Activated naive CD8-positive, alpha-beta T cell treated with anti-CD3 and anti-CD28 coated beads, Interleukin-2, amount 50 U/mL, for 24 hours (primary cell): ENCODE data around the gene CES3.
A peak's percentile ranks its signal among the peaks of the same experiment; 100 is the strongest.

Experiments
- ATAC-seq: fragments of 150-1000 bp; cut with Tn5 transposase; one replicate; pipeline ENCODE4 v1.10.0; 2021
- DNase-seq: peaks from one replicate; pipeline ENCODE4 v3.0.0; 2021
- H3K27ac Mint-ChIP-seq: one replicate; pipeline ENCODE4 v1.8.0; 2021; ENCODE audit warnings: mild to moderate bottlenecking, mixed read lengths
- H3K27me3 Mint-ChIP-seq: one replicate; pipeline ENCODE4 v1.8.0; 2021; ENCODE audit warnings: mixed read lengths
- H3K36me3 Mint-ChIP-seq: one replicate; pipeline ENCODE4 v1.8.0; 2021; ENCODE audit warnings: low read depth, mixed read lengths
- H3K4me1 Mint-ChIP-seq: one replicate; pipeline ENCODE4 v1.8.0; 2021; ENCODE audit warnings: mixed read lengths
- H3K4me3 Mint-ChIP-seq: one replicate; pipeline ENCODE4 v1.8.0; 2021; ENCODE audit warnings: mild to moderate bottlenecking, moderate library complexity, mixed read lengths
- H3K9me3 Mint-ChIP-seq: one replicate; pipeline ENCODE4 v1.8.0; 2021; ENCODE audit warnings: mixed read lengths

Gene CES3

DNA sequence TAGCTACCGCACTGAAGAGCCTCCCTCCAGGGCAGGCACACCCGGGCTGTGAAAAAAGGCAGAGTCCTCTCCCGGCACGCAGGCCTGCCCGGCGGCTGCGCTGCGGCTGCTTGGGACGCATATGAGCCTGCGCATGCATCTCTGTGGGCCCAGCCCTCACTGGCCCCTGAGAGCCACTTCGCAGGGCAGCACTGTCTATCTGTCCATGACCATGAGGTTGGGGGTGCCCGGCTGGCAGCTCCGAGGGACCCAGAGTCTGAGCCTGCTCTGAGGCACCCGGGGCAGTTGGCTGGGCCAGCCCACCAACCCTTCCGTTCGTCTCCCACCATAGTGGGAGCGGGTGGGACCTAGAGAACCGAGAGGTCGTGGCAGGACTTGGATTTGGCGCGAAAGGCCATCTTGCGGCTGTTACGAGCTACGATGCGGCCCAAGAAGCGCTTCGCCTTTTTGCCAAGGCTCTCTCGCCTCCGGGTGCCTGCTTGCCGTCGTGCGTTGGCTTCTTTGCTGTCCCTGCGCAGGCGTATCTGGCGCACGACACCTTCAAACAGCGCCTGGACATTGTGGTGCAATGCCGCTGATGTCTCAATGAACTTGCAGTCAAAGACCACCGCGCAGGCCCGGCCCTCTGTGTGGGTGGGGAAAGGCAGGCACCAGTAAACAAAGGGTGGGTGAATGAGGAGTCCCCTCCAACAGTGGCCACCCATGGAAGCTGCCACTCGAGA is 39.2 kb upstream of the CES3 start:
- Mint-ChIP-seq H3K36me3 (no peaks in the 10 kb centered on the region), H3K27ac (no peak overlapping the region), H3K27me3 (peaks cover 39% of the 10 kb centered on the region), H3K9me3 (no peaks in the 10 kb centered on the region), H3K4me1 (peaks cover 7% of the 10 kb centered on the region), H3K4me3 (no peak overlapping the region)
- ATAC-seq (no peak), DNase-seq (no peak)

GRCh38 chr16:66923247-66923731 is 37.8 kb upstream of the CES3 start:
- H3K4me1 Mint-ChIP-seq, result peaks cover 15% of the 10 kb centered on the region
- no peaks in the 10 kb centered on the region for H3K9me3 Mint-ChIP-seq
- ATAC-seq, result no peak
- H3K27me3 Mint-ChIP-seq, result peaks cover 41% of the 10 kb centered on the region
- no peak overlapping the region for H3K4me3 Mint-ChIP-seq
- no peaks in the 10 kb centered on the region for H3K36me3 Mint-ChIP-seq
- no peak for DNase-seq
- H3K27ac Mint-ChIP-seq, result no peak overlapping the region

- H3K27me3 Mint-ChIP-seq, result peaks cover 41% of the 10 kb centered on the region
- H3K27ac Mint-ChIP-seq, result no peak overlapping the region
Observed at GRCh38 chr16:66923866-66924265, 37.2 kb upstream of the CES3 start.

GRCh38 chr16:66924527-66925321 is 36.3 kb upstream of the CES3 start:
- DNase-seq (peak; percentile 60), ATAC-seq (peak; percentile 29)
- H3K9me3 Mint-ChIP-seq, result no peaks in the 10 kb centered on the region
- H3K4me3 Mint-ChIP-seq, result peak overlapping the region; percentile 66
- H3K4me1 Mint-ChIP-seq, result peaks cover 23% of the 10 kb centered on the region
- H3K27me3 Mint-ChIP-seq, result peaks cover 41% of the 10 kb centered on the region
- H3K36me3 Mint-ChIP-seq, result no peaks in the 10 kb centered on the region
- H3K27ac Mint-ChIP-seq, result no peak overlapping the region

More at GRCh38 chr16:66923866-66924265, 37.2 kb upstream of the CES3 start:
- no peak for ATAC-seq
- Mint-ChIP-seq H3K36me3 (no peaks in the 10 kb centered on the region), H3K4me3 (no peak overlapping the region), H3K9me3 (no peaks in the 10 kb centered on the region), H3K4me1 (peaks cover 21% of the 10 kb centered on the region)
- DNase-seq, result no peak

DNA sequence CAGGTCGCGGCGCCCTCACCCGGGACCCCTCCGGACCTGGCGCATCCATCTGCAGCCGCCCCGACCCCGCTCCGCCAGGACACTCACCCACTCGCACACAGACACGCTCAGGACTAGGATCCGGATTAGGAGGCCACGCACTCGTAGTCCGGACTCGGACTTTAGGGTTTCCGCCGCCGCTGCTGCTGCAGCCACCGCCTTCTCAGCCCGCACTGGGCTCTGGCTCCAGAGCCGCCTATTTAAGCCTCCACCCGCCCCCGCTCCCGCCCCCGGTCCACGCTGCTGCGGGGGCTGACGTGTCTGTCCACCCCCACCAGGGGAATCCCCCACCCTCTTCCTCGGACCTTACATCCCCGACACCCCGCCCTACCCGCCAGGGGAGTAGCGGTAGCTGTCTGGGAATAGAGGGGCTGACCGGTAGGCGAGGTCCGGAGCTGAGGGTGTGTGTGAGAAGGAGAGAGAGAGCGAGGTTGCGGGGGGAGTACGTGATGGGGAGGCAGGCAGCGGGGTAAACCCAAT is 35.7 kb upstream of the CES3 start, which contains the start of gene RRAD:
Gene RRAD (minus strand): TSS at position 214 of the 519 bp plus-strand sequence. CDS start 356 bp downstream, outside the sequence.
- peaks cover 23% of the 10 kb centered on the region for H3K4me1 Mint-ChIP-seq
- peak within 1 kb of the TSS; percentile 66 for H3K4me3 Mint-ChIP-seq
- ATAC-seq (no peak), DNase-seq (no peak)
- H3K27me3 Mint-ChIP-seq, result peaks cover 41% of the 10 kb centered on the region
- no peak within 1 kb of the TSS for H3K27ac Mint-ChIP-seq
- no peaks in the 10 kb centered on the region for H3K36me3 Mint-ChIP-seq
- no peaks in the 10 kb centered on the region for H3K9me3 Mint-ChIP-seq

GRCh38 chr16:66926171-66926947 is 34.7 kb upstream of the CES3 start:
- Mint-ChIP-seq H3K4me1 (peaks cover 23% of the 10 kb centered on the region), H3K27me3 (peaks cover 36% of the 10 kb centered on the region), H3K27ac (no peak overlapping the region), H3K4me3 (no peak overlapping the region), H3K9me3 (no peaks in the 10 kb centered on the region), H3K36me3 (no peaks in the 10 kb centered on the region)
- ATAC-seq (no peak), DNase-seq (no peak)

DNA sequence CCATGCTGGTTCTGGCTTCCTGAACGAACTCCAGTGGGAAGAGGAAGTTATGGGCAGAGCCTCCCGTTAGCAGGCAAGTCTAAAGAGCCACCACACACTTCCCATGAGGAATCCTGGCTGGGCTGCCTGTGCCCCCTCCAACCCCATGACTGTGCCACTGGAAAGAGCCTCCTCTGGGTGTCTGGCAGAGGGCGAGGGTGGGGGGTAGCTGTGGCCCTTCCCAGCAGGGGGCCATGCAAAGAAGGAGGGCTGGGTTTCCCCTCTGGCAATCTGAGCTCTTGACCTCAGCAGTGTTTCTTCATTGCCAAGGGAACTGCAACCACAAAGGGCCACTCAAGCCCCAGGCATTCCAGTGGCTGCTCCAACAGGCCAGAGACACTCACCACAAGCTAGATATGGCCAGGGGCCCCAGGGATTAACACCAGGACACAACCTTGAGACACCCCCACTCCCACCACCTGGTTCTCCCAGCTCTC is 34.1 kb upstream of the CES3 start:
- DNase-seq, result no peak
- no peak overlapping the region for H3K4me3 Mint-ChIP-seq
- peaks cover 34% of the 10 kb centered on the region for H3K27me3 Mint-ChIP-seq
- no peak for ATAC-seq
- no peaks in the 10 kb centered on the region for H3K9me3 Mint-ChIP-seq
- peaks cover 2% of the 10 kb centered on the region for H3K36me3 Mint-ChIP-seq
- no peak overlapping the region for H3K27ac Mint-ChIP-seq
- H3K4me1 Mint-ChIP-seq, result peaks cover 27% of the 10 kb centered on the region

GRCh38 chr16:66927918-66928649 is 33.0 kb upstream of the CES3 start:
- Mint-ChIP-seq H3K27ac (no peak overlapping the region), H3K4me3 (no peak overlapping the region), H3K27me3 (peaks cover 30% of the 10 kb centered on the region), H3K36me3 (peaks cover 2% of the 10 kb centered on the region), H3K4me1 (peaks cover 38% of the 10 kb centered on the region), H3K9me3 (no peaks in the 10 kb centered on the region)
- peak; percentile 40 for ATAC-seq
- DNase-seq, result peak; percentile 16

GRCh38 chr16:66928702-66929388 is 32.2 kb upstream of the CES3 start:
- no peaks in the 10 kb centered on the region for H3K9me3 Mint-ChIP-seq
- no peak overlapping the region for H3K4me3 Mint-ChIP-seq
- peaks cover 45% of the 10 kb centered on the region for H3K4me1 Mint-ChIP-seq
- no peak overlapping the region for H3K27ac Mint-ChIP-seq
- DNase-seq, result peak; percentile 59
- peaks cover 9% of the 10 kb centered on the region for H3K36me3 Mint-ChIP-seq
- H3K27me3 Mint-ChIP-seq, result peaks cover 23% of the 10 kb centered on the region
- peak; percentile 65 for ATAC-seq

DNA sequence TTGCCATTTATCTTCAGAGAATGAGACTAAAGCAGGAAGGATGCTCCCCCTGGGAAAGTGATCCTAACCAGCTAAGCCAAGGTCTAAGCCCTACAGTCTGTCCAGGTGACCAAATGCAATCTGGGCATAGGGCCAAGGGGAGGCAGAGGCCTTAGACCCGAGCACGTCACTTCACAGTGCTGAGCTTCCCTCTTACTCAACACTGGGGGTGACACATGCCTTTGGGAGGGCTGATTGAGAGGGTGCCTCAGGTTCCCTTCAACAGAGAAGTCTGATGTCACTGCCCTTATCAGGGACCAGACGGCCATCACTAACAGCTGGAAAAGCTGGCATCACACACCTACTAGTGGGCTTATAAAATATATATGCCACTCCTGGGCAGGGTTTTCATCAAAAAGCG is 30.9 kb upstream of the CES3 start:
- no peak overlapping the region for H3K4me3 Mint-ChIP-seq
- H3K9me3 Mint-ChIP-seq, result no peaks in the 10 kb centered on the region
- no peak for ATAC-seq
- H3K27me3 Mint-ChIP-seq, result peaks cover 15% of the 10 kb centered on the region
- peaks cover 12% of the 10 kb centered on the region for H3K36me3 Mint-ChIP-seq
- DNase-seq, result no peak
- no peak overlapping the region for H3K27ac Mint-ChIP-seq
- peaks cover 51% of the 10 kb centered on the region for H3K4me1 Mint-ChIP-seq

DNA sequence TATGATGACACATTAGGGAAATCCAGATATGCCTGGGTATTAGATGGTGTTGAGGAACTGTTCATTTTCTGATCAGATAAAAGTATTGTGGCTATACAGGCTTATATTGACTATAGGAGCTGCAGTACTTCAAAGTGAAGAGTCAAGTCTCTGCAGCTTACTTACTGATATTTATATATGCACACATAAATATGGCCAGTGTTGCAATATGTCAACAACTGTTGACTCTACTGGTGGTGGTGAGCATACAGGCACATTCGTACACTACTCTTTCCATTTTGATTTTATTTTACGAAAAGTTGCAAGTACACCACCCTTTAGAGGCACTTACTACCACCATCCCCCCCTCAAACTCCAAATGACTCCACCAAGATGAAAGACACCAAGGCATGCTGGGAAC is 29.4 kb upstream of the CES3 start:
- Mint-ChIP-seq H3K4me3 (no peak overlapping the region), H3K36me3 (peaks cover 12% of the 10 kb centered on the region), H3K4me1 (peaks cover 59% of the 10 kb centered on the region), H3K27me3 (peaks cover 2% of the 10 kb centered on the region), H3K27ac (no peak overlapping the region), H3K9me3 (no peaks in the 10 kb centered on the region)
- DNase-seq (no peak), ATAC-seq (no peak)

DNA sequence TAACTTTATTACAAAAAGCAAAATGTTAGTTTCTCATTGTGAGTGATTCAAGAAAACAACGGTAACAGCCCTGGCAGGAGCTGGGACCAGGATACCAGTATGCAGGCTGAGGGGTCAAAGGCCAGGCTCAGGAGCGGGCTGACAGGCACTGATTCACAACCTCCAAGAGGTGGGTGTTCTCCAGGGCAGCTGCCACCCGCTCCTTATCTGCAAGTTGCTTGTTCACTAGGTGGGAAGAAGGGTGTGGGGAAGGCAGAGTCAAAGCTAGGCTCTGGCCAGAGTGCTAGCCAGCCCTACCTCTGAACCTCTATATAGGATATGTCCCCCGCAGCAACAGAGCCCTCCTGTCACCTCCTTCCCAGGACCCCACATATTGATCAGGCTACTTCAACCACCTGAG is 29.0 kb upstream of the CES3 start:
- Mint-ChIP-seq H3K4me1 (peaks cover 62% of the 10 kb centered on the region), H3K27ac (peak overlapping the region; percentile 52), H3K4me3 (peak overlapping the region; percentile 98), H3K27me3 (peaks cover 2% of the 10 kb centered on the region), H3K36me3 (peaks cover 12% of the 10 kb centered on the region), H3K9me3 (no peaks in the 10 kb centered on the region)
- no peak for ATAC-seq
- DNase-seq, result no peak

DNA sequence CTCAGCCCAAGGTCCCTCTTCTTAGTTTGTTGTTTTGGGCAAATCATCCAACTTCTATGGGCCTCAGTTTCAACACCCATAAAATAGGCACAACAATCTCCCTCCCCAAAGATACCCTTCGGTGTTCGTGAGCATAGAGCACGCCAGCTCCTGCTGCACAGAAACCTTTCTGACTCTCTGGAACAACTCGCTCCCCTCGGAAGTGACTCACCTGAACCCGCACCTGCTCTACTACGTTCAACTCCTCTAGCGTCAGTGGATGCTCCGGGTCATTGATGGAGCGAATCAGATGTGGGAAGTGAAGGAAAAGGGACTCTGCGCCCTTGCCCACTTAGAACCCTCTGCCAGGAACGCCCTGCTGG is 27.3 kb upstream of the CES3 start:
- ATAC-seq, result peak; percentile 81
- Mint-ChIP-seq H3K9me3 (no peaks in the 10 kb centered on the region), H3K27ac (peak overlapping the region; percentile 96), H3K36me3 (peaks cover 15% of the 10 kb centered on the region), H3K4me3 (peak overlapping the region; percentile 98), H3K4me1 (peaks cover 54% of the 10 kb centered on the region), H3K27me3 (no peaks in the 10 kb centered on the region)
- DNase-seq, result peak; percentile 59
